Medulla oblongata (tissue), 1 donor: Measurements from ENCODE around the gene RIBC2.

ENCODE experiments used
- DNase-seq: peaks from one replicate; pipeline ENCODE4 v3.0.0-alpha.2; 2015; ENCODE audit errors: extremely low spot score

RIBC2 gene

DNA sequence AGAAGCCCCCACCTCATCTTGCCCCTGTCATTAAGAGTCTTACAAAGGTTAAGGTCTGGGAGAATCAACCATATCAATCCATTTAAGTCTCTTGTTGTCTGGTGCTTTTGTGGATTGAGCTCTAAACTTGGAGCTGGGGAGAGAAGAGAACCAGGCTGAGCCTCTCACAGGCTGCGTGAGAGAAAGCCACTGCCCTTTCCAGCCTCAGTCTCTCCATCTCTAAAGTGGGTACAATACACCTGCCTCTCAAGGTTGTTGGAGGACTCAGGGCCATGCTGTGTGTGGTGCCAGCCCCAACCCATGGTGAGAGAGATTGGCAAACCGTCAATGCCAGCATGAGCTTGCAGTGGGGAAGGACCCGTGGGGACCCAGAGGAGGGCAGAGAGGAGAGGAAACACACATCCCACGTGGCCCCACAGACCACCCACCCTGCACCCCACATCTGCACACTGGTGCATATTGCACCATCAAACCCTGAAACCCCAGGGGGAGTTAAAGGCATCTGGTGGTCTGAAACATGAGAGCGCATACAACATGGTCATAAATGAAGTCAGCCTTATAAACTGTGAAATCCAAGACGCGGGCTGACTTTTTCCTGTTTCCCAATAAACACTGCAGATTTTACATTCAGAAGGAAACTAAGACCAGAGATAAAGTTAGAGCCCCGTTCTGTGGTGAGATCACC, 61.7 kb downstream of the RIBC2 start:
- no peak for DNase-seq

- DNase-seq = no peak
These were observed 62.5 kb downstream of the RIBC2 start for GRCh38 chr22:45475851-45476514.

DNA sequence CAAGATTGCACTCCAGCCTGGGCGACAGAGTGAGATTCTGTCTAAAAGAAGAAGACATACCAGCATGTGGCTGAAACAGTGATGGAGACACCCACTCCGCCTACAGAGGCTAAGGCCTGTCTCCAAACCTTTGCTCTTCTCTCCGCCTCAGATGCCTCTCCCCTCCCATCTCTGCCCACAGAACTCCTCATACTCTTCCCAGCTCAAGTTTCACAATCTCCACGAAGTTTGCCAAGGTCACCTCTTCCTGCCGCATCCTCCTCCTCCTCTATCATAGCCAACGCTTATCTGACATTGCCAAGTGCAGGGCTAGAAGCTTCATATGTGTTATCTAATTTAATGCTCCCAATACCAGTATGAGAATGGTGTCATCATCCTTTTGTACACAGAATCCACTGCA, 63.3 kb downstream of the RIBC2 start:
- no peak for DNase-seq

DNA sequence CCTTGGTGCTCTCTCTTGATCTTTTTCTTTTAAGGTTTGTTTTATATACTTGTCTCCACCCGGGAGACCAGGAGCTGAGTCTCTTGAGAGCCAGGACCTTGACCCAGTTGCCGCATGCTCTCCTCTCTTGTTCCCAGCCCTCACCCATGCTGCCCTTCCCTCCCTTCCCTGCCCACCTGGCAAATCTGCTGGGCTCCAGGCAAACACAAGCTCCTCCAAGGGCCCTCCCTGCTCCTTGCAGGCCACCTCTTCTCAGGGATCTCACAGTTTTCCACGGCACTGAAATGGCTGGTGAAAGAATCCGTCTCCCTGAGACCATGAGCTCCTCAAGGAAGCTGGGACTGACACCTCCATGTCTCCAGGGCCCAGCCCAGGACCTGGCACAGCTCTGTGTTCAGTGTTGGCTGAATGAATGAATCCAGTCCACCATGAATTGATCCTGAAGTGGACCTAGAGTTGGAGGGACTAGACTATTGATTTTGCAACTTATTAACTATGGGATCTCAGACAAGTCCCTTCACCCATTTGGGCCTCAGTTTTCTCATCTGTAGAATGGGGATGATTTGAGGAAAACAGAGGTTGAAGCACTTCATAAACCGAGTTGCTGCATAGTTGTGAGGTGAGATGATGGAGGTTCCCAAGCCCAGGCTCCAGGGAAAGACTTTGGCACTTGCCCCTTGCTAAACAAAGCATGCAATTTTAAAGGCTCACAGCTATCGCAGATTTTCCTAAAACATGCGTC, 64.0 kb downstream of the RIBC2 start:
- no peak for DNase-seq

- no peak for DNase-seq
These were observed 64.7 kb downstream of the RIBC2 start for GRCh38 chr22:45478108-45478771.

- DNase-seq = no peak
These were observed 67.2 kb downstream of the RIBC2 start for GRCh38 chr22:45480717-45481116.

DNA sequence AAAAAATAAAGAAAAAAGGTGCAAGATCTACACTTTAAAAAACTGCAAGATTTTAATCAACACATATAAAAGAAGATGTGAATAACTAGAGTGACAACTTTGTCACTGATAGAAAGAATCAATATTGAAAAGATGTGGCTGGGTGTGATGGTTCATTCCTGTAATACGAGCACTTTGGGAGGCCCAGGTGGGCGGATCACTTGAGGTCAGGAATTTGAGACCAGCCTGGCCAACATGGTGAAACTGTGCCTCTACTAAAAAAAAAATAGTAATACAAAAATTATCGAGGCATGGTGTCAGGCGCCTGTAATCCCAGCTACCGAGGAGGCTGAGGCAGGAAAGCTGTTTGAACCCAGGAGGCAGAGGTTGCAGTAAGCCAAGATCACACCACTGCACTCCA, 68.2 kb downstream of the RIBC2 start:
- DNase-seq = no peak
